ENCODE data around the gene KNG1. TPM values are rescaled to one million over a fixed set of nuclear protein-coding genes. Genes with fewer than 3 reads are reported as not detected.

Gene KNG1
- total RNA-seq (2022; extraction: Qiagen RNA extraction) = not detected in 5 replicates

GRCh38 chr3:186717039-186717457, at the start of gene KNG1:
Gene KNG1, plus strand, starts transcription at chr3:186717359. Its CDS starts 184 bp downstream, at chr3:186717543.

GRCh38 chr3:186783058-186783730, 66.0 kb downstream of the KNG1 start, which contains the start of gene EIF4A2:
Gene EIF4A2, plus strand, starts transcription at chr3:186783577. Its CDS starts 34 bp downstream, at chr3:186783611.

Other genes starting within 250 kb of the KNG1 start
- 0.80 to 0.95 TPM (median 0.83 TPM) in 5 replicates for gene CRYGS, start 173.0 kb upstream of the KNG1 start, total RNA-seq (2022; extraction: Qiagen RNA extraction)
- 5.4 to 7.5 TPM (median 6.6 TPM) in 5 replicates for gene TBCCD1, start 150.0 kb upstream of the KNG1 start, total RNA-seq (2022; extraction: Qiagen RNA extraction)
- gene DNAJB11, start 146.6 kb upstream of the KNG1 start, total RNA-seq (2022; extraction: Qiagen RNA extraction) = 50.5 to 55.3 TPM (median 53.2 TPM) in 5 replicates
- 0.08 to 0.11 TPM in 2 of 5 replicates, not detected in the others for gene AHSG, start 104.3 kb upstream of the KNG1 start, total RNA-seq (2022; extraction: Qiagen RNA extraction)
- 0.10 to 0.35 TPM (median 0.23 TPM) in 5 replicates for gene FETUB, start 77.0 kb upstream of the KNG1 start, total RNA-seq (2022; extraction: Qiagen RNA extraction)
- not detected in 5 replicates for gene HRG, start 51.3 kb upstream of the KNG1 start, total RNA-seq (2022; extraction: Qiagen RNA extraction)
- gene EIF4A2, start 66.2 kb downstream of the KNG1 start, total RNA-seq (2022; extraction: Qiagen RNA extraction) = 130 to 142 TPM (median 134 TPM) in 5 replicates
- 42.9 to 64.4 TPM (median 46.3 TPM) in 5 replicates for gene RFC4, start 89.1 kb downstream of the KNG1 start, total RNA-seq (2022; extraction: Qiagen RNA extraction)
- not detected in 5 replicates for gene ADIPOQ, start 125.4 kb downstream of the KNG1 start, total RNA-seq (2022; extraction: Qiagen RNA extraction)
- gene ST6GAL1, start 213.2 kb downstream of the KNG1 start, total RNA-seq (2022; extraction: Qiagen RNA extraction) = 2.4 to 4.6 TPM (median 3.6 TPM) in 5 replicates

Data from A549 treated with Mapracorat at 1 μM for 4 hours (cell line).